HEK293 (cell line): ENCODE measurements around the gene ARRDC2.

Experiments
- CTCF ChIA-PET: fragments of 350-600 bp; formaldehyde crosslinking; extraction: SDS; loops from one replicate; lab custom pipeline; 2021; ENCODE audit warnings: antibody characterized with exemption; lab: Yijun Ruan, JAX
- POLR2A ChIA-PET: fragments of 300-600 bp; formaldehyde crosslinking; extraction: SDS; loops from one replicate; lab custom pipeline; 2020; ENCODE audit warnings: antibody characterized with exemption, inconsistent platforms; lab: Yijun Ruan, JAX
- H3K27ac ChIP-seq: fragments of 200-500 bp; sonication (Bioruptor generic); 2 replicates; pipeline ENCODE4 v1.5.1; 2014; ENCODE audit warnings: low read depth, low read length, control low read depth, inconsistent platforms; ENCODE audit errors: extremely low read depth
- H3K36me3 ChIP-seq, 2 experiments: fragments of 200-500 bp in 1 of 2; sonication (Bioruptor generic) in 1 of 2; 1 replicate in 1 of 2; 2 replicates in 1 of 2; pipeline ENCODE4 v1.5.1; 2014 to 2017; ENCODE audit warnings: inconsistent platforms in 2 of 2, low read length in 2 of 2; ENCODE audit not compliant: control insufficient read depth in 2 of 2, insufficient read depth in 1 of 2
- H3K4me1 ChIP-seq: fragments of 200-500 bp; sonication (Bioruptor generic); 2 replicates; pipeline ENCODE4 v1.5.1; 2014; ENCODE audit warnings: mild to moderate bottlenecking, low read length, inconsistent platforms; ENCODE audit not compliant: control insufficient read depth, insufficient read depth
- H3K4me3 ChIP-seq: 2 replicates; pipeline ENCODE4 v1.5.1; 2011; ENCODE audit warnings: low read depth, mild to moderate bottlenecking, control low read depth, low read length, moderate library complexity
- H3K9me3 ChIP-seq: fragments of 200-500 bp; sonication (Bioruptor generic); 2 replicates; pipeline ENCODE4 v1.5.1; 2014; ENCODE audit warnings: low read depth, low read length, inconsistent platforms; ENCODE audit not compliant: control insufficient read depth, insufficient read depth
- PRDM2 ChIP-seq: fragments of 450-650 bp; formaldehyde crosslinking; IDR thresholded peaks from 2 replicates; pipeline ENCODE4 v1.5.1; 2016; ENCODE audit warnings: missing biosample characterization, missing genetic modification characterization, borderline replicate concordance
- SALL2 ChIP-seq: fragments of 450-650 bp; formaldehyde crosslinking; IDR thresholded peaks from 2 replicates; pipeline ENCODE4 v1.5.0; 2017; ENCODE audit warnings: missing biosample characterization, mild to moderate bottlenecking, missing genetic modification characterization, borderline replicate concordance
- YY1 ChIP-seq: fragments of 450-650 bp; formaldehyde crosslinking; IDR thresholded peaks from 2 replicates; pipeline ENCODE4 v1.5.1; 2018; ENCODE audit warnings: missing biosample characterization, missing genetic modification characterization
- ZBTB1 ChIP-seq: fragments of 450-650 bp; formaldehyde crosslinking; IDR thresholded peaks from 2 replicates; pipeline ENCODE4 v1.5.1; 2016; ENCODE audit warnings: missing biosample characterization, missing genetic modification characterization
- ZBTB17 ChIP-seq: fragments of 450-650 bp; formaldehyde crosslinking; IDR thresholded peaks from 2 replicates; pipeline ENCODE4 v1.5.1; 2016; ENCODE audit warnings: missing biosample characterization, missing genetic modification characterization
- ZFP3 ChIP-seq: fragments of 450-650 bp; formaldehyde crosslinking; IDR thresholded peaks from 2 replicates; pipeline ENCODE4 v1.5.1; 2016; ENCODE audit warnings: low read depth, missing biosample characterization, missing genetic modification characterization
- ZNF112 ChIP-seq: fragments of 450-650 bp; formaldehyde crosslinking; IDR thresholded peaks from 2 replicates; pipeline ENCODE4 v1.5.0; 2017; ENCODE audit warnings: missing biosample characterization, missing genetic modification characterization
- ZNF140 ChIP-seq: fragments of 450-650 bp; formaldehyde crosslinking; IDR thresholded peaks from 2 replicates; pipeline ENCODE4 v1.5.1; 2016; ENCODE audit warnings: missing biosample characterization, missing genetic modification characterization
- ZNF280C ChIP-seq: fragments of 450-650 bp; formaldehyde crosslinking; IDR thresholded peaks from 2 replicates; pipeline ENCODE4 v1.5.1; 2016; ENCODE audit warnings: missing biosample characterization, missing genetic modification characterization
- ZNF501 ChIP-seq: fragments of 450-650 bp; formaldehyde crosslinking; IDR thresholded peaks from 2 replicates; pipeline ENCODE4 v1.5.1; 2016; ENCODE audit warnings: missing biosample characterization, missing genetic modification characterization
- ZNF555 ChIP-seq: fragments of 450-650 bp; formaldehyde crosslinking; conservative IDR thresholded peaks from 2 replicates; pipeline ENCODE4 v1.5.1; 2017; ENCODE audit warnings: missing biosample characterization, mild to moderate bottlenecking, missing genetic modification characterization, inconsistent platforms
- ZNF624 ChIP-seq: fragments of 450-650 bp; formaldehyde crosslinking; IDR thresholded peaks from 2 replicates; pipeline ENCODE4 v1.5.1; 2017; ENCODE audit warnings: missing biosample characterization, missing genetic modification characterization
- ZSCAN23 ChIP-seq: fragments of 450-650 bp; formaldehyde crosslinking; IDR thresholded peaks from 2 replicates; pipeline ENCODE4 v1.5.1; 2016; ENCODE audit warnings: missing biosample characterization, missing genetic modification characterization
- ZSCAN30 ChIP-seq: fragments of 450-650 bp; IDR thresholded peaks from 2 replicates; pipeline ENCODE4 v1.5.1; 2018; ENCODE audit warnings: missing biosample characterization, mild to moderate bottlenecking, missing genetic modification characterization, moderate library complexity

ARRDC2 gene

GRCh38 chr19:18013210-18014111, 5.5 kb downstream of the ARRDC2 start:
- Histone ChIP-seq H3K27ac (no peak overlapping the region), H3K4me1 (no peaks in the 10 kb centered on the region), H3K36me3 (peaks cover 0 to 10% of the 10 kb centered on the region in 2 experiments; a peak in 2 of 3 replicates), H3K4me3 (no peak overlapping the region), H3K9me3 (no peaks in the 10 kb centered on the region)
- ChIA-PET POLR2A (interaction anchor here (0.6 kb wide), 1 partner anchor 154 kb away, joined by 3 read pairs; no protein-coding TSS in a partner anchor), CTCF (interaction anchor here (0.7 kb wide), 1 partner anchor 26 kb away, joined by 3 read pairs; no protein-coding TSS in a partner anchor)
- TF ChIP-seq ZFP3, result peak; percentile 98
- no peak for TF ChIP-seq ZSCAN30 (tag by site-specific recombination)

- Histone ChIP-seq H3K4me1 (no peaks in the 10 kb centered on the region), H3K27ac (no peak overlapping the region), H3K4me3 (no peak overlapping the region), H3K9me3 (no peaks in the 10 kb centered on the region), H3K36me3 (peaks cover 0 to 10% of the 10 kb centered on the region in 2 experiments; a peak in 2 of 3 replicates)
- POLR2A ChIA-PET, result no interaction called here
- no peak for TF ChIP-seq ZNF112 (tag by site-specific recombination)
- TF ChIP-seq ZSCAN23 (tag by site-specific recombination), result no peak
- TF ChIP-seq ZNF280C (tag by site-specific recombination), result no peak
- no peak for TF ChIP-seq ZNF624 (tag by site-specific recombination)
- TF ChIP-seq ZNF501 (tag by site-specific recombination), result no peak
- no peak for TF ChIP-seq ZBTB17 (tag by site-specific recombination)
- no peak for TF ChIP-seq SALL2
- TF ChIP-seq ZBTB1, result no peak
- TF ChIP-seq ZNF555 (tag by site-specific recombination), result no peak
- no peak for TF ChIP-seq ZNF140 (tag by site-specific recombination)
- no peak for TF ChIP-seq YY1 (tag by site-specific recombination)
- TF ChIP-seq PRDM2 (tag by site-specific recombination), result no peak
- CTCF ChIA-PET, result no interaction called here
Observed at GRCh38 chr19:18014197-18014596, 6.2 kb downstream of the ARRDC2 start.
